ENCODE results near the gene LIMS1.

- no peak for TF ChIP-seq FOXM1 (IDR thresholded peaks at IDR 0.05; ENCODE audit: borderline replicate concordance)
- no peak for TF ChIP-seq ZNF384 (IDR thresholded peaks at IDR 0.05)
- TF ChIP-seq HDGF (IDR thresholded peaks at IDR 0.05; ENCODE audit: borderline replicate concordance): no peak
- no peak for TF ChIP-seq SP1 (IDR thresholded peaks at IDR 0.05)
- no peak for TF ChIP-seq ELF4 (IDR thresholded peaks at IDR 0.05)
- TF ChIP-seq, protein P1, sequence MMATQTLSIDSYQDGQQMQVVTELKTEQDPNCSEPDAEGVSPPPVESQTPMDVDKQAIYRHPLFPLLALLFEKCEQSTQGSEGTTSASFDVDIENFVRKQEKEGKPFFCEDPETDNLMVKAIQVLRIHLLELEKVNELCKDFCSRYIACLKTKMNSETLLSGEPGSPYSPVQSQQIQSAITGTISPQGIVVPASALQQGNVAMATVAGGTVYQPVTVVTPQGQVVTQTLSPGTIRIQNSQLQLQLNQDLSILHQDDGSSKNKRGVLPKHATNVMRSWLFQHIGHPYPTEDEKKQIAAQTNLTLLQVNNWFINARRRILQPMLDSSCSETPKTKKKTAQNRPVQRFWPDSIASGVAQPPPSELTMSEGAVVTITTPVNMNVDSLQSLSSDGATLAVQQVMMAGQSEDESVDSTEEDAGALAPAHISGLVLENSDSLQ (IDR thresholded peaks at IDR 0.05): no peak
These were observed 18.3 kb downstream of the LIMS1 start for GRCh38 chr2:108552566-108552965.
